Stimulated activated CD4-positive, alpha-beta T cell treated with anti-CD3 and anti-CD28 coated beads, TNF-alpha, amount 100 ng/mL, for 48 hours (primary cell): ENCODE results near the gene NFIX.

Experiments
- DNase-seq, 3 donors: peaks; one replicate each; pipeline ENCODE4 v3.0.0-alpha.2; 2020; ENCODE audit warnings: low read depth in 3 of 3

NFIX gene

DNA sequence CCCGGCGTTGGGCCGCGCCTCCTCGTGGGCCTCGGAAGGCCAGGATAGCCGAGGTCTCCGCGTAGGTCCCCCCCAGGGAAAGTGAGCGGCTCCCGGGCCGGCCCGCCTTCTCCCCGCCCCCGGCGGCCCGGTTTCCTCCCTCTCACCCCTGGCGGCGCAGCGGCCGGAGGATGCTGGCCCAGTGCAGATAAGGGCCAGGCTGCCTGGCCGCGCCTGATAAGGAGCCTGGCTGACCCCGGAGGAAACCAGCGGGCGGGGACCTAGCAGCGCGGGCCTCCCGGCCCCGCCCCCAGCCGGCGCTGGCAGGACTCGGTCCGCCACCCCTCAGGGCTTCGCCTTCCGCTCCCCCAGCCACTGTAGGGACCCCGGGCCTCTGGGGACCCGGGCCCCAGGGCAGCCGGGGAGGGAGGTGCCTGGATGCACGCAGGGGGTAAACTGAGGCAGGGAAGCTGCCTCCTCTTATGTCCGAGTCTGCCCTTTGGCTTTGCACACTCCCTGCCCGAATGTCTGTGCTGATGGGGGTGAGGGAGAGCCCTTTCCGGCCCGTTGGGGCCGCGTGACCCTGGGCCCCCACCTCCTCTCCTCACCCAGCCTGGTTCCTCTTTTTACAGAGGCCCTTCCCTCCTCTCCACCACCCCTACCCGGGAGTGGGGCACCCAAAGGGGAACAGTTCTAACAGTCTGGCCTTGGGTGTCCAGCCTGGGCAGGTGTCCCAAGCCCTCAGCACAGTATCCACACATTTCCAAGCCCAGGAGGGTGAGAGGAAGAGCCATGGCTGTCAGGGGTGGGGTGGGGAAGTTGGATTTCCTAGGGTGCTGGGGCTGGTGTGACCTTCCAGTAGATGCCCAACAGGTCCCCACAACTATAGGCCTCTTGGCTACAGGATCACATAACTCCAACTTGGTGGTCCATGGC, 107.6 kb downstream of the NFIX start, which contains the start of gene LYL1:
LYL1 (minus strand) TSS at position 193 of the 915 bp plus-strand sequence. CDS start 1,687 bp downstream, outside the sequence.
- DNase-seq, result no peak

DNA sequence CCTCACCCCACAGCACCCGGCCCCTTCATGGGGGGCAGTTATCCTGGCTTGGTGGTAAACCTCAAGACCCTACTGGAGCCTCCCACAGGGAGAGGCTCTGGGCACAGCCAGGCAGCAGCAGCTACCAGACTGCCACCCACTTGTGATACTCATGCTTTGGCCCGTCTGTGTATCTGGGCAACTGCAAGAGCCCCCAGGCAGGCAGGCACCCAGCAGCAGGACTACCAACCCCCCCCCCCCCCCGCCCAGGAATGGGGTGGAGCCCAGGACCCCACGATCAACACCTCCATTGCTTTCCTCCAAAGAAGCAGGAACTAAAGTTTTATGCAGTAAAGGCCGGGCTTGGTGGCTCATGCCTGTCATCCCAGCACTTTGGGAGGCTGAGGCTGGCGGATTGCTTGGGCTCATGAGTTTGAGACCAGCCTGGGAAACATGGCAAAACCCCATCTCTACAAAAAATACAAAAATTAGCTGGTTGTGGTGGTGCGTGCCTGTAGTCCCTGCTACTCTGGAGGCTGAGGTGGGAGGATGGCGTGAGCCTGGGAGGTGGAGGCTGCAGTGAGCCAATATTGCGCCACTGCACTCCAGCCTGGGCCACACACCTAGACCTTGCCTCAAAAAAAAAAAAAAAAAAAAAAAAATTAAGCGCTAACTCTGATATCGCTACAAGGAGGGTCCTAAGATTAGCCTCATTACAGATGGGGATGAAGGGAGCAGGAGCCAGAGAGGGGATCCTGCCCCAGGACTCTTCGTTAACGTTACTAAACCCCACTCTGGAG, 108.5 kb downstream of the NFIX start:
- no peak for DNase-seq

DNA sequence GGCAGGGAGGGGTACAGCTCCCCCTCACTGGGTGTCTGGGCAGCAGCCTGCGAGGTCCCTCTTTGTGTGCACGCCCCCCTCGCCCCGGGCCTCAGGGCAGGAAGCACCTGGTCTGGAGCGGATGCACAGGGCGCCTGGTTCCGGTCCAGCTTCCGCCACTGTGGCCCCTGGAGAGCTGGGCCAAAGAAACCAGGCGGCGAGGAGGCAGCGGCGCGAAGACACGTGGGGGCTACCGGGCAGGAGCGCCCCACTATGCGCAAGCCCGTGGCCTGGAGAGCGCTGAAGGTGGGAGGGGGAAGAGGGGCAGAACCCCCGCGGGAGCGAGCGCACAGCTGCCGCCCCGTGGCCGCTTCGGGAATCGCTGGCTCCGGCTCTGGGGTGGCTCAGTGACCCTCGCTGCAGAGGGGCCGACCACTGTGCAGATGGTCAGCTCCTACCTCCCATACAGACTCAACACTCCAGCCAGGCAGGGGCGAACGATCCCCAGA, 109.1 kb downstream of the NFIX start:
- peak; percentile 38 to 65 (median 54) for DNase-seq

DNA sequence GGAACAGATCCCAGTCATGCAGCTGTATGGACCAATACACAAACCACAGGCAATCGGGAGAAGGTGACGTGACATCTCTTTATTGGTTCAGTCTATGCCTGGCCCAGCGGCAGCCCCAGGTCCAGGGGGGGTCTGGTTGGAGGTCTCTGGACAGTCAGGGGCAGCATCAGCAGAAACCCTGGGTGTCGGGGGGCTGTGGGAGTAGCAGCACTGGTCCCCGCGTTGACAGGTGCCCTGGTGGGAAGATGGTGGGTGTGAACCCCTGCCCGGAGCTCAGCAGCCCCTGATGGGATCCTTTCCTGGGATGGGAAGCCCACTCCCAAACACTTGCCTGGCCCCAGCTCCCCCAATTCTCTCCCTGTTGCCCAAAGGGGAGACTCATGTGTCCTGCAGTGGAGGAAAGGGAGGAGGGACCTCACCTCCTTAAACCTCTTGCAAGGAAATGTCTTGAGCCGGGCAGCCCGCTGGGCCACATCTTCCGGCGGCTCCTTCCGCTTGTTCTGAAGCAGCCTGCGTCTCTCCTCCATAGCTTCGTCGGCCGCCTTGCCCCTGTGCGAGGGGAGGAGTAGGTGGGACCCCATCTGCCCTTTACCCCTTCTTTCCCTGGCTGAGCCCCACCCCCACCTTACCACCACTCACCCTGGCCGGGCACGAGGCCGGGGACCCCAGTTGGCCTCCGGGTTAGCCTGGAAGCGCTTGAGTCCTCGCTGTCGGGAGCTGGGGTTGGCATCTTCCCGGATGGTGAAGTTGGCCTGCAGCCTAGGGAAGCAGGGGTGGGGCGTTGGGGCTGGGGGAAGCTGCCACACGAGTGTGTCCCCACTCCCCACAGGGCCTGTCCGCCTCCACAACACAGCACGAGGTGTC, 109.8 kb downstream of the NFIX start:
- DNase-seq, result no peak

DNA sequence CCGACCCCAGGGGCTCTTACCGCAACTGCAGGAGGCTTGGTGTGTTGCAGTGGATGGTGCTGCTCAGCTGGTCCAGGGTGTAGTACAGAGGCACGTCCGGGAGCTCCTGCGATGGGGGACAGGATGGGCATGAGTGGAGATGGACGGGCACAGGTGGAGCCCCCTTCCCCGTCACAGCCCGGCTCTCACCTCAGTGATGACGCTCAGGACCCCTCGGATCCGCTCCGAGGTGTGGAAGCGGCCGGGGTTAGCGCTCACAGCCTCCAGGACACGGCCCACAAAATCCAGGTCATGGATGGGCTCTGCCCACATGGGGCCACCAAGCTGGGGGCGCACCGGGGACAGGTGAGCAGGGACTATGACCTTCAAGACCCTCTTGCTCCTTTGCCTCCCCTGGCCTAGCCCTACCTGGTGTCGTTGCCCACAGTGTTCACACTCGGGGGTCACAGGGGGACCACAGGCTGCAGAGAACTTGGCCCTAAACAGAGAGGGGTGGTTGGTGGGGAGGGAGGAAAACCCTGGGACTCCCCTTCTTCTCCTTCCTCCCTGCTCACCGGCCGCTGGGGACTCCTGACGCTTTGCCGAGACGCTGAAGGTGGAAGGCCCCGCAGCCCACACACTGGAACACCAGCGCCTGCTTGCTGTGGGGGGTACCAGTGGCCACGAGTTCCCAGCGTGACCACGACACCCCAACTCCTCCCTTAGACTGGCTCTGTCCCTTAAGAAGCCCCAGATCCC, 114.3 kb downstream of the NFIX start:
- no peak for DNase-seq

- no peak for DNase-seq
These were observed 114.9 kb downstream of the NFIX start for GRCh38 chr19:13110099-13110610.

DNA sequence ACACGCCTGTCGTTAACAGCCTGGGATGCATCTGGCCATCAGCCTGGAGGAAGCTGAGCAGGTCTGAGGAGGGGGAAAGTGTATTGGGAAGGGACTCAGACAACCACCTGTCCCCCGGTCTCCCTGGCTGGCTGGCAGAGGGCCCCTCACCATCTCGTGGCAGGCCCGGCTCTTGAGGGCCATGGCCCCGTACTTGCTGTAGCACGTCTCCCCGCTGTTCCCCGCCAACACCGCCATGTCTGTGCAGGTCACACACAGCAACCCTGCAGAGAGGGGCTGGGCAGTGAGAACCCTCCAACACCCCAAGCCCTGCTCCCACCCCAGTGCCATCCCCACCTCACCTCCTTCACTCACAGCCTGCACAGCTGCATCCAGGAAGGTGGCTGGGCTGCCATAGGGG, 117.3 kb downstream of the NFIX start:
- no peak for DNase-seq

- no peak for DNase-seq
These were observed 120.6 kb downstream of the NFIX start for GRCh38 chr19:13115936-13116281.

- DNase-seq, result peak; percentile 88 to 91 (median 90)
These were observed 121.3 kb downstream of the NFIX start, which contains the start of gene TRMT1 for GRCh38 chr19:13116282-13117175. TRMT1 (minus strand) TSS chr19:13116740; CDS start chr19:13116399, 341 bp downstream.

DNA sequence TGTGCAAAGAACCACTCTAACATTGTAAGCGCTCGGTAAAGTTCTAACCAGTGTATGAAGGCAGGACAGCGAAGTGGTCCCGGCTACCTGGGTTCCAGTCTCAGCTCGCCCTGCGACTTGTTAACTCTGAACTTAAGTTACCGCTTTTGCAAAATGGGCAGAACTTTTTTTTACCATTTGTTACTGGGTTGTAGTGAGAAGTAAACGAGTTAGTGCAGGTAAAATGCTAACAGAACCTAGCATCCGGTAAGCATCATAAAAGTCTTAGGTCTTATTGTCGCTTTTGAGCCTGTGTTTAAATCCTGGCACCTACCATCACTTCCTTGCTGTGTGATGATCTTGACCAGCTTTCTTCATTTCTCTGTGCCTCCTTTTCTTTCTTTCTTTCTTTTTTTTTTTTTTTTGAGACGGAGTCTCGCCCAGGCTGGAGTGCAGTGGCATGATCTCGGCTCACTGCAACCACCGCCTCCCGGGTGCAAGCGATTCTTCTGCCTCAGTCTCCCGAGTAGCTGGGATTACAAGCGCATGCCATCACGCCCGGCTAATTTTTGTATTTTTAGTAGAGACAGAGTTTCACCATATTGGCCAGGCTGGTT, 122.0 kb downstream of the NFIX start:
- DNase-seq, result no peak

DNA sequence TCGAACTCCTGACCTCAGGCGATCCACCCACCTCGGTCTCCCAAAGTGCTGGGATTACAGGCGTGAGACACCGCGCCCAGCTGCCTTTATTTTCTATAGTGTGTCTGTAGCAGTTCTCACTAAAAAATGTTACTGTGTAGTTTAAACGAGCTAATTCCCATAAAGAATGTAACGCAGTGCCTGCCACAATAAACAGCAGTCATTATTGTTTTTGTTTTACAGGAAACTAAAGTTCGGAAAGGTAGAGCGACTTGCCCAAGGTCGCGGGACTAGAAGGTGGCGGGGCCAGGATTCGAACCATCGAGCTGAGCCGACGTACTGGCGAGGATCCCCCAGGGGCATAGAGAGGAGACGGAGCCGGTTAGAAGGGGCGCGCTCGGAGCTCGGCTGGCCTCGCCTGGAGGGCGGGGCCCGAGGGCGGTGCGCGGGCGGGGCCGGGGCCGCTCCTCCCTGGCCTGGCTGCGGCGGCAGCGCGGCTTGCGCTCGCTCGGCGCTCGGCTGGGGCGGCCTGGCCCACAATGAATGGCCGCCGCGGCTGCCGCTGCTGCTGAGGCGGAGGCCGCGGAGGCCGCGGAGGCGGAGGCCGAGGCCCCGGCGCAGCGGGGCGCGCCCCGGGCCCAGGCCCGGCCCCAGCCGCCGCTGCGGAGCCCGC, 122.6 kb downstream of the NFIX start, which contains the start of gene NACC1:
NACC1 (plus strand) TSS at position 493 of the 652 bp plus-strand sequence. CDS start 16,944 bp downstream, outside the sequence.
- peak; percentile 85 to 87 (median 87) for DNase-seq

DNA sequence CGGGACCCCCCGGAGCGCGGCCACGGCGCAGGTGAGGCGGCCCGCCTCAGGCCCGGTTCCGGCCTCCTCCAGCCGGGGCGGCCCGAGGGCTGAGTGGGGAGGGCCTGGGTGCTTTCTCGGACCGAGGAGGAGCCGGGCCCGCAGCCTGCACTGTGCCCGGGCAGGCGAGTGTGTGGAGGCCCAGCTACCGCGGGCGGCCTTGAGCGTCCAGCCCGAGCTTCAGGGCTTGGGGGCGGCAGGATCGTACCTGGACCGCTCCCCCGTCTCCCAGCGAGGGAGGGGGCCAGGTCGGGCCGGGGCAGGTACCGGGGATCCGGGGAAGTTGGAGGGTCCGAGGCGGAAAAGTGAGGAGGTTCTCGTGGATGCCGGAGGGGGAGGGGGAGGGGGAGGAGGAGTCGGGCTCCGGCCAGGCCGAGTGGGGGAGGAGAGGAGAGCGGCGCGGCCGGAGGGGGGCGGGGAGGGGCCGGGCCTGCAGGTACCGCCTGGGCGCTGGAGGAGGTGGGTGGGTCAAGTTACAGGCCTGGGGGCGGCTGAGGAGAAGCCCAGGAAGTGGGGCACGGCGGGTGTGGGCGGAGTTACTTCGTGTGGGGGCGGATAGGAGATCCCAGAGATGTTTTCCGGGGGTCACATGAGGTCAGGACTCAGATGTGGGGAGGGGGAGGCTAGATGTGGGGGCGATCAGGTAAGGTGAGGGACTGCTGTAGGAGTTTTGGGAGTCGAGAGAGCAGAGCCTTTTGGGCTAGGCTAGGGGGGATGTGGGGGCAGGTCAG, 123.3 kb downstream of the NFIX start:
- no peak for DNase-seq

GRCh38 chr19:13119627-13120026, 124.4 kb downstream of the NFIX start:
- no peak for DNase-seq

- no peak for DNase-seq
These were observed 124.8 kb downstream of the NFIX start for GRCh38 chr19:13120031-13120430.

GRCh38 chr19:13120817-13121216, 125.5 kb downstream of the NFIX start:
- DNase-seq, result no peak

DNA sequence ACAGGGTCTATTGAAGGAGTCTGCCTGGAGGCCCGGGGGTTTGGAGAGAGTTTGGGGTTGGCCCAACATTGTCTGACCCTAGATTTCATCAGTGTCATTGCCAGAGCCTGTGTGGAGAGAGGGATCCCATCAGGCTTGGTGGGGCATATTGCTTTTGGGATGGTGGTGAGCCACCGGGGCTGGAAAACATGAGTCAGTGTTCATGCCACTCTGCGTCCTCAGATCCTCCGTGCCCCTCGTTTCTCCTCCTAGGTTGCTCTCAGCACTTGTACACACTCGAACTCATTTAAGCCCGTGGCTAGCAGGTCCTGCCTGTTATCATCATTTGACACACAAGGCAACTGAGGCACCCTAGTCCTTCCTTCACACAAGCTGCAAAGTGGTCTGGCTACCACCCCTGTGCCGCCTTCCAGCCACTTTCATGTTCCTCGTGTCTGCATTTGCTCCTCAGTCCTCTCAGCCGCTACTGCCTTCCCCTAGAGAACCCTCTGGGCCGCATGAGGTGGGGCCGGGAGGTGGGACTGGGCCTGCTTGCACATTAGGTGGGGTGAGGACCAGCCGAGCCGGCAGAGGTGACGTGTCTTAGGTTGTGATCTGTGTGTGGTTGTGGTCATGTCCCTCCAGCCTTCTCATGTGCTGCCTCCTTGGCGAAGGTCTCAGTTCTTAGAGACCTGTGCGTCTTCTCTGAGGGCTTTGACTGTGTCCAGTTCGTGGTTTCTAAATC, 126.4 kb downstream of the NFIX start:
- DNase-seq, result no peak

DNA sequence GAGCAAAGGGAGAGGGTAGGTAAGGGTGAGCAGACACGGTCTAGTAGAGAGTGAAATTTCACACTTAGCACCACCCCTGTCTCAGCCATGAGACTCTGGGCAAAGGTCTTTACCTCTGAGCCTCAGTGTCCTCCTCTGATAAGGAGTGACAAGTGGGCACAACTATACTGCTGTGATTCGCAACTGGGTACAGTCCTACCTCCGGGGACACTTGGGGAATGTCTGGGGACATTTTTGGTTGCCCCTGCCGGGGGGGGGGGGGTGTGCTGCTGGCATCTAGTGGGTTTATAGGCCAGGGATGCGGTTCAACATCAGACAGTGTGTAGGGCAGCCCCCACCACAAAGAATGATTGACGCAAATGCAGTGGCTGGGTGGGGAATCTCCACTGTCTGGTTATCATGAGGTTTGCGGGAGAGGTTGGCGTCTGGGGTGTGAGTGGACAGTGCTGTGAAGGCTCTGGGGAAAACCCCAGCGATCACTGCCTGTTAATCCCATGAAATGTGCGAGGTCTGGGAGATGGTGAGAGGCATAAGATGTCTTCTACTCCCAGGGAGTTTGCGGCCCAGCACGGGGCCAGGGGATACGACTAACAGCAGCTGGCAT, 127.1 kb downstream of the NFIX start:
- no peak for DNase-seq
